OCI-LY7 (cell line): ENCODE results near the gene ZDHHC5. TPM values are rescaled to one million over a fixed set of nuclear protein-coding genes. Genes with fewer than 3 reads are reported as not detected.
"Not testable (repeated sequence)": the region's sequence is repeated elsewhere in the genome, so short reads cannot be mapped to it uniquely, and the experiment has no call there.

Source experiments
- BruUV-seq: library from RNA; stranded (reverse); fragments of 400-500 nt; replicated peaks from 2 replicates; lab custom pipeline; 2021; lab: Mats Ljungman, UMichigan
- CTCF ChIA-PET: fragments of 300-600 bp; sonication (Branson Sonifier 250); formaldehyde crosslinking; loops from one replicate; lab custom pipeline; 2022; ENCODE audit warnings: antibody characterized with exemption; ENCODE audit not compliant: unreplicated experiment; lab: Charles Lee
- POLR2A ChIA-PET: fragments of 300-600 bp; sonication (Branson Sonifier 250); formaldehyde crosslinking; loops from one replicate; lab custom pipeline; 2022; ENCODE audit warnings: antibody characterized with exemption; lab: Charles Lee
- DNase-seq: peaks from one replicate; pipeline ENCODE4 v3.0.0-alpha.2; 2015; ENCODE audit warnings: low spot score
- H2AFZ ChIP-seq: fragments of 200-600 bp; sonication (generic), shearing (Covaris generic); 2 replicates; pipeline ENCODE4 v1.6.1; 2014; ENCODE audit warnings: mild to moderate bottlenecking, antibody characterized with exemption, low read length, moderate library complexity
- H3K27ac ChIP-seq: fragments of 200-600 bp; sonication (generic); 2 replicates; pipeline ENCODE4 v1.5.1; 2014; ENCODE audit warnings: mixed run types, low read depth, mild to moderate bottlenecking, moderate library complexity, low read length, inconsistent platforms; ENCODE audit not compliant: poor library complexity, severe bottlenecking
- H3K36me3 ChIP-seq: fragments of 200-600 bp; sonication (generic); 2 replicates; pipeline ENCODE4 v1.6.1; 2014; ENCODE audit warnings: mild to moderate bottlenecking, antibody characterized with exemption, low read length, moderate library complexity, mixed read lengths; ENCODE audit not compliant: insufficient read depth
- H3K4me1 ChIP-seq: fragments of 200-600 bp; sonication (generic); 2 replicates; pipeline ENCODE4 v1.5.1; 2014; ENCODE audit warnings: mild to moderate bottlenecking, low read length; ENCODE audit not compliant: insufficient read depth, poor library complexity, severe bottlenecking
- H3K4me2 ChIP-seq: fragments of 200-600 bp; sonication (generic); 2 replicates; pipeline ENCODE4 v1.6.1; 2014; ENCODE audit warnings: mild to moderate bottlenecking, low read length
- H3K4me3 ChIP-seq: fragments of 200-600 bp; sonication (generic); 2 replicates; pipeline ENCODE4 v1.5.1; 2014; ENCODE audit warnings: mild to moderate bottlenecking, low read depth, low read length; ENCODE audit not compliant: poor library complexity, severe bottlenecking
- H3K79me2 ChIP-seq: fragments of 200-600 bp; sonication (generic); 2 replicates; pipeline ENCODE4 v1.6.1; 2016; ENCODE audit warnings: low read depth, mild to moderate bottlenecking, low read length, moderate library complexity, mixed read lengths; ENCODE audit not compliant: insufficient read depth
- H3K9me2 ChIP-seq: fragments of 200-600 bp; sonication (generic); 2 replicates; pipeline ENCODE4 v1.6.1; 2016; ENCODE audit warnings: mild to moderate bottlenecking, low read length, mixed read lengths; ENCODE audit not compliant: insufficient read depth
- H3K9me3 ChIP-seq: fragments of 200-600 bp; sonication (generic); 2 replicates; pipeline ENCODE4 v1.6.1; 2014; ENCODE audit warnings: mild to moderate bottlenecking, mixed run types, low read length, mixed read lengths
- H4K20me1 ChIP-seq: fragments of 200-600 bp; sonication (generic); 2 replicates; pipeline ENCODE4 v1.6.1; 2014; ENCODE audit warnings: mild to moderate bottlenecking, antibody characterized with exemption, low read length, moderate library complexity, mixed read lengths; ENCODE audit not compliant: insufficient read depth
- CTCF ChIP-seq: fragments of 200-600 bp; sonication (generic); conservative IDR thresholded peaks from 2 replicates; pipeline ENCODE4 v1.5.1; 2014; ENCODE audit warnings: mild to moderate bottlenecking, antibody characterized with exemption, low read length, moderate library complexity, mixed read lengths
- EZH2phosphoT487 ChIP-seq: fragments of 200-600 bp; sonication (generic); IDR thresholded peaks from 2 replicates; pipeline ENCODE4 v1.6.1; 2018; ENCODE audit warnings: low read depth, borderline replicate concordance, mild to moderate bottlenecking, mixed run types, antibody characterized with exemption, low read length, moderate library complexity, mixed read lengths
- intact Hi-C: fragments of 100-400 bp; cut with micrococcal nuclease; formaldehyde crosslinking; loops from one replicate; pipeline ENCODE4 v1.10.0; 2022; ENCODE audit not compliant: unreplicated experiment
- total RNA-seq, 2 experiments: library from RNA; depleted of rRNA in 1 of 2; stranded (reverse); fragments of >200 nt in 1 of 2; shearing (Covaris generic) in 1 of 2; gene quantifications; 2 replicates each; pipeline ENCODE4 v1.2.3, GENCODE V29; 2014 to 2022

Gene ZDHHC5
- total RNA-seq, 2 experiments from 2014 or later, result 27.5 to 57.4 TPM

GRCh38 chr11:57704932-57705331, 37.0 kb downstream of the ZDHHC5 start:
- no peak overlapping the region for H2AFZ ChIP-seq
- H4K20me1 ChIP-seq, result no peaks in the 10 kb centered on the region; the same call in 1 of the 2 replicates
- no peaks in the 10 kb centered on the region for H3K79me2 ChIP-seq
- intact Hi-C loops, result no loop called here
- no peak for DNase-seq
- H3K9me2 ChIP-seq, result no peaks in the 10 kb centered on the region
- H3K36me3 ChIP-seq, result peaks cover 60% of the 10 kb centered on the region
- BruUV-seq, result no TSS peak
- TF ChIP-seq EZH2phosphoT487 (no peak), CTCF (no peak)
- POLR2A ChIA-PET, result interaction anchor here (0.5 to 2.5 kb wide), 4 partner anchors 11 to 342 kb away, joined by 3 to 7 read pairs (median 4); no protein-coding TSS in a partner anchor
- CTCF ChIA-PET, result no interaction called here
- no peak overlapping the region for H3K4me3 ChIP-seq
- no peaks in the 10 kb centered on the region for H3K9me3 ChIP-seq
- no peaks in the 10 kb centered on the region for H3K4me1 ChIP-seq
- no peak overlapping the region for H3K4me2 ChIP-seq
- no peak overlapping the region for H3K27ac ChIP-seq

GRCh38 chr11:57705432-57705831, 37.5 kb downstream of the ZDHHC5 start:
- H2AFZ ChIP-seq, BruUV-seq, H3K4me2 ChIP-seq, H3K27ac ChIP-seq, H3K9me2 ChIP-seq, H3K4me3 ChIP-seq, H3K4me1 ChIP-seq, H4K20me1 ChIP-seq, H3K79me2 ChIP-seq, H3K9me3 ChIP-seq, intact Hi-C loops, DNase-seq, CTCF ChIA-PET: not testable (repeated sequence)
- H3K36me3 ChIP-seq, result peaks cover 56% of the 10 kb centered on the region
- POLR2A ChIA-PET, result interaction anchor here (0.6 to 2.5 kb wide), 2 partner anchors 12 to 343 kb away, joined by 3 to 7 read pairs; no protein-coding TSS in a partner anchor

GRCh38 chr11:57709802-57710367, 42.0 kb downstream of the ZDHHC5 start:
- H3K4me1 ChIP-seq, result peaks cover 28% of the 10 kb centered on the region
- H4K20me1 ChIP-seq, result peaks cover 3% of the 10 kb centered on the region
- no peak for DNase-seq
- no peak overlapping the region for H3K4me3 ChIP-seq
- no peaks in the 10 kb centered on the region for H3K9me3 ChIP-seq
- POLR2A ChIA-PET, result interaction anchor here (0.8 kb wide), 1 partner anchor 48 kb away, joined by 4 read pairs; no protein-coding TSS in a partner anchor
- H3K27ac ChIP-seq, result no peak overlapping the region
- no peak for TF ChIP-seq CTCF
- no peak for TF ChIP-seq EZH2phosphoT487
- peaks cover 38% of the 10 kb centered on the region for H3K36me3 ChIP-seq
- intact Hi-C loops, result no loop called here
- H3K9me2 ChIP-seq, result no peaks in the 10 kb centered on the region
- no peak overlapping the region for H3K4me2 ChIP-seq
- H2AFZ ChIP-seq, result no peak overlapping the region
- BruUV-seq, result no TSS peak
- CTCF ChIA-PET, result interaction anchor here (0.6 kb wide), 1 partner anchor 69 kb away, joined by 3 read pairs; no protein-coding TSS in a partner anchor
- H3K79me2 ChIP-seq, result peaks cover 39% of the 10 kb centered on the region
